KMS-11 (cell line): ENCODE results near the gene CEACAM18.

Experiments
- H2AFZ ChIP-seq: fragments of 200-600 bp; sonication (generic); 2 replicates; pipeline ENCODE4 v1.6.1; 2016; ENCODE audit warnings: antibody characterized with exemption, mixed run types, low read depth
- H3K27ac ChIP-seq: fragments of 200-600 bp; sonication (generic); 2 replicates; pipeline ENCODE4 v1.6.1; 2016; ENCODE audit warnings: mild to moderate bottlenecking, mixed run types
- H3K27me3 ChIP-seq: fragments of 200-600 bp; sonication (generic); 2 replicates; pipeline ENCODE4 v1.6.1; 2017; ENCODE audit warnings: mild to moderate bottlenecking, low read depth, mixed run types, moderate library complexity; ENCODE audit not compliant: insufficient read depth
- H3K36me3 ChIP-seq: fragments of 200-600 bp; sonication (generic); 2 replicates; pipeline ENCODE4 v1.6.1; 2017; ENCODE audit warnings: mild to moderate bottlenecking, mixed run types; ENCODE audit not compliant: insufficient read depth
- H3K4me1 ChIP-seq: fragments of 200-600 bp; sonication (generic); 2 replicates; pipeline ENCODE4 v1.6.1; 2016; ENCODE audit warnings: mild to moderate bottlenecking, low read depth, mixed run types; ENCODE audit not compliant: poor library complexity, severe bottlenecking
- H3K4me2 ChIP-seq: fragments of 200-600 bp; sonication (generic); 2 replicates; pipeline ENCODE4 v1.7.0; 2016; ENCODE audit warnings: mild to moderate bottlenecking, mixed run types
- H3K4me3 ChIP-seq: fragments of 200-600 bp; sonication (generic); IDR thresholded peaks from 2 replicates; pipeline ENCODE4 v1.6.1; 2017; ENCODE audit warnings: low read depth, low read length, mixed read lengths; ENCODE audit not compliant: insufficient read depth
- H3K79me2 ChIP-seq: fragments of 200-600 bp; sonication (generic); 2 replicates; pipeline ENCODE4 v1.6.1; 2016; ENCODE audit warnings: low read depth, mixed run types; ENCODE audit not compliant: insufficient read depth
- H3K9ac ChIP-seq: fragments of 200-600 bp; sonication (generic); 2 replicates; pipeline ENCODE4 v1.6.1; 2016; ENCODE audit warnings: mild to moderate bottlenecking, mixed run types
- H4K20me1 ChIP-seq: fragments of 200-600 bp; sonication (generic); 2 replicates; pipeline ENCODE4 v1.6.1; 2016; ENCODE audit warnings: mild to moderate bottlenecking, mixed run types; ENCODE audit not compliant: insufficient read depth
- TF ChIP-seq, protein P1 (sequence below): fragments of 200-600 bp; sonication (generic); conservative IDR thresholded peaks from 2 replicates; pipeline ENCODE4 v1.6.1; 2017; ENCODE audit warnings: low read depth, mild to moderate bottlenecking, antibody characterized with exemption, low read length, moderate library complexity, mixed read lengths

The CEACAM18 gene

DNA sequence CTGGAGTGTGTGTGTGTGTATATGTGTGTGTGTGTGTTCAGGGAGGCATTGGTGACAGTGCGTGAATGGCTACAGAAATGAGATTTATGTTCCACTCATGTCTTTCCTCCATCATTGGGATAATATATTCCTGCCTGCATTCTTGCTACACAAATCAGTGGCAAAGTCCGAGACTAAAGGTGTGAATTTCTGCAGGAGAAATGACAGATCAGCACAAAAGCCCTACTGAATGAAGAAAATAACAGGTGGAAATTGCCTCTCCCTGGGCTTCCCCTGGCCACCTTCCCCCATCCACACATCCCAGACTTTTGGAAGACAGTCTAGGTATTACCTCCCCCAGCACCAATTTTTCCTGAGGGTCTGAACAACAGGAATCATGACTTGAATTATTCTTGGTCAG is 43.0 kb downstream of the CEACAM18 start:
- TF ChIP-seq, protein P1, sequence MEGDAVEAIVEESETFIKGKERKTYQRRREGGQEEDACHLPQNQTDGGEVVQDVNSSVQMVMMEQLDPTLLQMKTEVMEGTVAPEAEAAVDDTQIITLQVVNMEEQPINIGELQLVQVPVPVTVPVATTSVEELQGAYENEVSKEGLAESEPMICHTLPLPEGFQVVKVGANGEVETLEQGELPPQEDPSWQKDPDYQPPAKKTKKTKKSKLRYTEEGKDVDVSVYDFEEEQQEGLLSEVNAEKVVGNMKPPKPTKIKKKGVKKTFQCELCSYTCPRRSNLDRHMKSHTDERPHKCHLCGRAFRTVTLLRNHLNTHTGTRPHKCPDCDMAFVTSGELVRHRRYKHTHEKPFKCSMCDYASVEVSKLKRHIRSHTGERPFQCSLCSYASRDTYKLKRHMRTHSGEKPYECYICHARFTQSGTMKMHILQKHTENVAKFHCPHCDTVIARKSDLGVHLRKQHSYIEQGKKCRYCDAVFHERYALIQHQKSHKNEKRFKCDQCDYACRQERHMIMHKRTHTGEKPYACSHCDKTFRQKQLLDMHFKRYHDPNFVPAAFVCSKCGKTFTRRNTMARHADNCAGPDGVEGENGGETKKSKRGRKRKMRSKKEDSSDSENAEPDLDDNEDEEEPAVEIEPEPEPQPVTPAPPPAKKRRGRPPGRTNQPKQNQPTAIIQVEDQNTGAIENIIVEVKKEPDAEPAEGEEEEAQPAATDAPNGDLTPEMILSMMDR, result no peak
- H4K20me1 ChIP-seq, result no peaks in the 10 kb centered on the region

DNA sequence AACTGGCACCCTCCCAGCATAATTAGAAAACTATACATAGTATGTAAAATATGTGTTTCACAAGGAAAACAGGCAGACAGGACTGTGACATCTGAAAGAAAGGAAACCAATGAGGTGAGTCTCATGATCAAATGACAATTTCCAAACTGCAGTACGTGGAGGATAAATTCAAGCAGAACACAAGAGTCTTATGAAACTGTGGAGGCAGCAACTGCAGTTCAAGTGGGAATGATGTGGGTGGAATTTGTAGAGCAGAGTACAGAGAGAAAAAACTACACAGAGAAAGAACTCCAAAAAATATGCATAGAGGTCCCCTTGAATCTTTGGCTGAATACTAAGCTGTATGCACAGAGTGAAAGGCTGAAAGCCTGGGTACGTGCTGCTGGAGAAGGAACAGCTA is 43.4 kb downstream of the CEACAM18 start:
- no peak overlapping the region for H3K9ac ChIP-seq
- no peaks in the 10 kb centered on the region for H3K36me3 ChIP-seq
- no peak overlapping the region for H3K4me2 ChIP-seq
- H3K27me3 ChIP-seq, result no peaks in the 10 kb centered on the region
- no peak overlapping the region for H3K27ac ChIP-seq
- no peaks in the 10 kb centered on the region for H3K4me1 ChIP-seq
- H3K4me3 ChIP-seq, result no peak overlapping the region
- TF ChIP-seq, protein P1, result no peak
- no peaks in the 10 kb centered on the region for H3K79me2 ChIP-seq
- no peaks in the 10 kb centered on the region for H4K20me1 ChIP-seq
- H2AFZ ChIP-seq, result no peak overlapping the region

More for the DNA sequence above, 43.0 kb downstream of the CEACAM18 start:
- no peaks in the 10 kb centered on the region for H3K27me3 ChIP-seq
- no peak overlapping the region for H2AFZ ChIP-seq
- H3K79me2 ChIP-seq, result no peaks in the 10 kb centered on the region
- no peaks in the 10 kb centered on the region for H3K4me1 ChIP-seq
- H3K36me3 ChIP-seq, result no peaks in the 10 kb centered on the region
- H3K4me3 ChIP-seq, result no peak overlapping the region
- H3K9ac ChIP-seq, result no peak overlapping the region
- no peak overlapping the region for H3K27ac ChIP-seq
- no peak overlapping the region for H3K4me2 ChIP-seq

DNA sequence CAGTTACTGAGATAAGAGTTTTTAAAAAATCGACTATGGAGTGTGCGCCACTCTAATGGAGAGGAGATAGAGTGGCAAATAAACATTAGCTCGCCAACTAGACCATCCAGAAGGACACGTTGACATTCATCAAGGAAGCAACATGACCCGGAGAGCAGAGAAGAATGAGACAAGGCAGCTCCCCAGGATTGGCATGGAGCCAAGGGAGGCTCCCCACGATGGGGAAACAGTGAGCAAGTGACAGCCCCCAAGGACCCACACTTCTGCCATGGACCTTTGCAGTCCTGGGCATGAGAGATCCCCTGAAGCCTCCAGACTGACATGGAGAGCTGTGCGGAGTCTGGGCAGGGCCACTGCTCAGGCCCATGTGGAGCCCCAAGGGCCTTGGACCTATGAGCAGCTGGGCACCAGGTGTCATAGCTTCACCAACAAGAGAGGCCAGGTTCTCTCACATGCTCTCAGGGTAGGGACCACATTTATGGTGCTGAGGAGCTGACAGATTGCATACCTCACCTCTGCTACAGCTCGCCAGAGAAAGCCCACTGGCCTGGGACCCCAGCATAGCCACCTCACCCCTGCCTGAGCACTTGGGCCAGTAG is 46.4 kb downstream of the CEACAM18 start:
- H3K27ac ChIP-seq, result no peak overlapping the region
- H3K27me3 ChIP-seq, result no peaks in the 10 kb centered on the region
- no peak overlapping the region for H3K4me3 ChIP-seq
- no peak overlapping the region for H2AFZ ChIP-seq
- H4K20me1 ChIP-seq, result no peaks in the 10 kb centered on the region
- H3K36me3 ChIP-seq, result no peaks in the 10 kb centered on the region
- no peaks in the 10 kb centered on the region for H3K79me2 ChIP-seq
- TF ChIP-seq, protein P1, result no peak
- H3K4me2 ChIP-seq, result no peak overlapping the region
- no peaks in the 10 kb centered on the region for H3K4me1 ChIP-seq
- no peak overlapping the region for H3K9ac ChIP-seq

DNA sequence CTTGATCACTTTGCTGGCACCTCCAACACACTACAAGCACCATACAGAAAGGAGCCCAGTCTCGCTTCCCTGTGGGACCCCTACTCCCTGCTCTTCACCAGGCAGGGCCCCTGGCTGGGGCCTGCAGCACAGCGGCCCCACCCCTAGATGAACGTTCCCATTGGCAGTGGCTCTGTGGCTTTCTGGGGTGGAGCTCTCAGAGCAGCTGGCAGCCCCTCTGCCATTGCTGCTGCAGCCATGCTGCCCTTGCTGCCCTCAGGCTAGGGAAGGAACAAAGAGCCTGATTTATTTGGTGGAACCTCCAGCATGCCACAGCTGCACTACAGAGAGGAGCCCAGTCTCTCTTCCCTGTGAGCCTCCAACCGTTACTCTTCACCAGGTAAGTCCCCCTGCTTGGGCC is 47.3 kb downstream of the CEACAM18 start:
- Histone ChIP-seq H2AFZ (no peak overlapping the region), H3K9ac (no peak overlapping the region), H3K36me3 (no peaks in the 10 kb centered on the region), H3K27me3 (no peaks in the 10 kb centered on the region), H3K4me3 (no peak overlapping the region), H3K79me2 (no peaks in the 10 kb centered on the region), H4K20me1 (no peaks in the 10 kb centered on the region), H3K4me1 (no peaks in the 10 kb centered on the region), H3K27ac (no peak overlapping the region), H3K4me2 (no peak overlapping the region)
- TF ChIP-seq, protein P1, result no peak
